Measurements from ENCODE around the gene COL17A1.

Gene COL17A1

GRCh38 chr10:103998805-103999204 lies 86.9 kb downstream of the COL17A1 start:
- H3K4me3 ChIP-seq (ENCODE audit: low read length): no peak overlapping the region
- DNase-seq (ENCODE audit: low read depth): no peak
- TF ChIP-seq CTCF (conservative IDR thresholded peaks at IDR 0.05; ENCODE audit: low read depth, low read length): no peak

GRCh38 chr10:103995134-103995533 lies 90.5 kb downstream of the COL17A1 start:
- TF ChIP-seq CTCF (conservative IDR thresholded peaks at IDR 0.05; ENCODE audit: low read depth, low read length): no peak
- H3K4me3 ChIP-seq (ENCODE audit: low read length): no peak overlapping the region
- no peak for DNase-seq (ENCODE audit: low read depth)

- no peak for DNase-seq (ENCODE audit: low read depth)
- TF ChIP-seq CTCF (conservative IDR thresholded peaks at IDR 0.05; ENCODE audit: low read depth, low read length): no peak
- H3K4me3 ChIP-seq (ENCODE audit: low read length): no peak overlapping the region
These were observed 94.1 kb downstream of the COL17A1 start for GRCh38 chr10:103991393-103992128.

- TF ChIP-seq CTCF (conservative IDR thresholded peaks at IDR 0.05; ENCODE audit: low read depth, low read length): no peak
- no peak for DNase-seq (ENCODE audit: low read depth)
- H3K4me3 ChIP-seq (ENCODE audit: low read length): no peak overlapping the region
These were observed 95.1 kb downstream of the COL17A1 start for GRCh38 chr10:103990531-103990930.

- no peak for DNase-seq (ENCODE audit: low read depth)
- H3K4me3 ChIP-seq (ENCODE audit: low read length): no peak overlapping the region
- TF ChIP-seq CTCF (conservative IDR thresholded peaks at IDR 0.05; ENCODE audit: low read depth, low read length): no peak
These were observed 95.6 kb downstream of the COL17A1 start for GRCh38 chr10:103990121-103990520.

- TF ChIP-seq CTCF (conservative IDR thresholded peaks at IDR 0.05; ENCODE audit: low read depth, low read length): no peak
- H3K4me3 ChIP-seq (ENCODE audit: low read length): no peak overlapping the region
- DNase-seq (ENCODE audit: low read depth): no peak
These were observed 99.3 kb downstream of the COL17A1 start for GRCh38 chr10:103986360-103986759.

GRCh38 chr10:103985726-103986125 lies 100.0 kb downstream of the COL17A1 start:
- TF ChIP-seq CTCF (conservative IDR thresholded peaks at IDR 0.05; ENCODE audit: low read depth, low read length): no peak
- H3K4me3 ChIP-seq (ENCODE audit: low read length): no peak overlapping the region
- DNase-seq (ENCODE audit: low read depth): no peak

Data from retinal pigment epithelial cell (primary cell).